ENCODE data around the gene FOXC1. TPM values are rescaled to one million over a fixed set of nuclear protein-coding genes. Genes with fewer than 3 reads are reported as not detected.

The FOXC1 gene
- polyA plus RNA-seq, result not detected

DNA sequence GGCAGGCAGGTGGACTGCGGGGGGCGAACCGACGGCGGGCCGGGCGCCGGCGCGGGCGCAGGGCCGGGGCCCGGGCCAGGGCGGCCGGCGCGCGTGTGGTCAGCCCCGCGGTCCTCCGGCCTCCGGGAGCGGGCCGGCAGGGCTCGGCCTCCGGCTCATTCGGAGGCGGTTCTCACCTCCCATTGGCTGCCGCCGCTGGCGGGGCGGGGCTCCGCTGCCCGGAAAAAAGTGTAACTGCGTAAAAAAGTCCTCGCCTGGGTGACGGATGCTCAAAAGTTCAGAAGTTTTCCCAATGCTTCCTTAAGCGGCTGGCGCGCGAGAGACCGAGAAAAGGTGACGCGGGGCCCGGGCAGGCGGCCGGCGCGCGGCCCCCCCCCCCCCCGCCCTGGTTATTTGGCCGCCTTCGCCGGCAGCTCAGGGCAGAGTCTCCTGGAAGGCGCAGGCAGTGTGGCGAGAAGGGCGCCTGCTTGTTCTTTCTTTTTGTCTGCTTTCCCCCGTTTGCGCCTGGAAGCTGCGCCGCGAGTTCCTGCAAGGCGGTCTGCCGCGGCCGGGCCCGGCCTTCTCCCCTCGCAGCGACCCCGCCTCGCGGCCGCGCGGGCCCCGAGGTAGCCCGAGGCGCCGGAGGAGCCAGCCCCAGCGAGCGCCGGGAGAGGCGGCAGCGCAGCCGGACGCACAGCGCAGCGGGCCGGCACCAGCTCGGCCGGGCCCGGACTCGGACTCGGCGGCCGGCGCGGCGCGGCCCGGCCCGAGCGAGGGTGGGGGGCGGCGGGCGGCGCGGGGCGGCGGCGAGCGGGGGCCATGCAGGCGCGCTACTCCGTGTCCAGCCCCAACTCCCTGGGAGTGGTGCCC, at the start of gene FOXC1:
TSS of gene FOXC1 (plus strand) at position 268 of the 849 bp plus-strand sequence. CDS start at position 799, 531 bp downstream.
- peaks cover 28 to 33% (median 32%) of the 10 kb centered on the region in 3 donors for H3K4me1 Mint-ChIP-seq
- H3K36me3 Mint-ChIP-seq, result no peaks in the 10 kb centered on the region
- H3K27ac Mint-ChIP-seq, result peak within 1 kb of the TSS; percentile 92 to 98 (median 93)
- peaks cover 54% of the 10 kb centered on the region for H3K27me3 Mint-ChIP-seq
- peak within 1 kb of the TSS; percentile 75 to 98 (median 92) for H3K4me3 Mint-ChIP-seq
- peaks cover 0 to 9% (median 0%) of the 10 kb centered on the region in 3 donors for H3K9me3 Mint-ChIP-seq

DNA sequence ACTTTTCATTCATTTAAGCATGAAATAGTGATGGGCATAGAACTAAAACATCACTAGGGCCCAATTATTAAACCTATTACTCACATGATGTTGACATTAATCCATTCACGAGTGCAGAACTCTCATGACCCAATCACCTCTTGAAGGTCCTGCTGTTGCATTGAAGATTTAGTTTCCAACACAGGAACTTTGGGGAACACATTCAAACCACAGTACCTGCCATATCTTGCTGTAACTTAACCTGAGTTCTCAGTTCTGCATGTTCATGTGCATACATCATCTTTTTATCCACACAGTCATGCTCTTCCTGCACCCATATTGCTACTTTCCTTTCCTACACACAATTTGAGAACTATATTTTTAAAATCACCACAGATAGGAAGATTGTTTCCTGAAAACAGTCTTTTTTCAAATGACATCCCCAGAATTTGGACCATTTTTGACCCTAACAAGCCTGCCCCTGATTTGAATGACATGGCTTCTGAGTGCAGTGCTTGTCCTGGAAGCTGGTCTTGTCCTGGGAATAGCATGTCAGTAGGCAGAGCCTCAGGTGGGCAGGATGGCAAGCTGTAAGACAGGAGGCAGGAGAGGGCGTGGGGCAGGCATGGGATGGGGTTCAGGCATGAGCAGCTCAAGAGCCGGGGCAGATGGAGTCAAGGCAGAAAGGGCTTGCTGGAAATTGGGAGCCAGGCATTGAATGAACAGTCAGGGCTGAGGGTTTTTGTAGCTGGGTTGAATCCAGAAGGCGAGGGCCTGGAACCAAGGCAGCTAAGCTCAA, 49.2 kb upstream of the FOXC1 start:
- peaks cover 21% of the 10 kb centered on the region for H3K27me3 Mint-ChIP-seq

GRCh38 chr6:1561355-1561754, 48.4 kb upstream of the FOXC1 start:
- Mint-ChIP-seq H3K4me1 (no peaks in the 10 kb centered on the region), H3K36me3 (no peaks in the 10 kb centered on the region), H3K27ac (no peak overlapping the region)

More for the DNA sequence above, 49.2 kb upstream of the FOXC1 start:
- H3K27ac Mint-ChIP-seq, result no peak overlapping the region
- H3K4me3 Mint-ChIP-seq, result no peak overlapping the region
- no peaks in the 10 kb centered on the region for H3K4me1 Mint-ChIP-seq
- no peaks in the 10 kb centered on the region for H3K9me3 Mint-ChIP-seq
- no peaks in the 10 kb centered on the region for H3K36me3 Mint-ChIP-seq

DNA sequence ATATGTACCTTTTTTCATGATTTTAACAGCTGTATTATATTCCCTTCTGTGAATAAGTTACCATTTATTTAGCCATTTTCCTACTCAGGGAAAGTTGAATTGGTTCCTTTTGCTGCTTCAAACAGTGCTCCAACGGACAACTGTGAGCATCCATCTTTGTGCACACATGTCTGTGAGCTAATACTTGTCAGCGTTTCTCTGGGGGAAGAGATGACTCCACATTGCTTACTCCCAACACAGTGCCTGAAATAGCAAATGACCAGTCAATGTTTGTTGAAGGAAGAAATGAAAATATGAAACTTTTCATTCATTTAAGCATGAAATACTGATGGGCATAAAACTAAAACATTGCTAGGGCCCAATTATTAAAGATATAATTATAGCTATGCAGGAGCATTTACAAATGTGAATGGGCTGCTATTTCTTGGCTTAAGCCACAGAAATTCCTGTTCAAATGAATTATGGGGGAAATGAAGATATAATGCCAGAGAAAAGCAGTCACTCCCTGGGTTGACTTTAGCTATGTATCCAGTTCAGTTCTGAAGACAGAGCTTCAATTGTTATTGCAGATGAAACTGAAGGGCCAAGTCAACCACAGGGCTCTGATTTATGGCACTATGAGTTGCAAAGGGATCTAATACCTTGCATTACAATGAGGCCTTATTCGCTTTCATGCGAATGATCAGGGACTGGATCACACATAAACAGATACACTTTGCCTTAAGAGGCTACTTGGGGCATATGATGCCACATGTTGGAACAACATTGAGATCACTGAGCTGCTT, 47.4 kb upstream of the FOXC1 start:
- H3K27ac Mint-ChIP-seq, result no peak overlapping the region
- no peak overlapping the region for H3K4me3 Mint-ChIP-seq
- H3K36me3 Mint-ChIP-seq, result no peaks in the 10 kb centered on the region
- H3K9me3 Mint-ChIP-seq, result no peaks in the 10 kb centered on the region
- peaks cover 12% of the 10 kb centered on the region for H3K27me3 Mint-ChIP-seq
- H3K4me1 Mint-ChIP-seq, result no peaks in the 10 kb centered on the region

More at GRCh38 chr6:1561355-1561754, 48.4 kb upstream of the FOXC1 start:
- Mint-ChIP-seq H3K9me3 (no peaks in the 10 kb centered on the region), H3K4me3 (no peak overlapping the region), H3K27me3 (peaks cover 16% of the 10 kb centered on the region)

DNA sequence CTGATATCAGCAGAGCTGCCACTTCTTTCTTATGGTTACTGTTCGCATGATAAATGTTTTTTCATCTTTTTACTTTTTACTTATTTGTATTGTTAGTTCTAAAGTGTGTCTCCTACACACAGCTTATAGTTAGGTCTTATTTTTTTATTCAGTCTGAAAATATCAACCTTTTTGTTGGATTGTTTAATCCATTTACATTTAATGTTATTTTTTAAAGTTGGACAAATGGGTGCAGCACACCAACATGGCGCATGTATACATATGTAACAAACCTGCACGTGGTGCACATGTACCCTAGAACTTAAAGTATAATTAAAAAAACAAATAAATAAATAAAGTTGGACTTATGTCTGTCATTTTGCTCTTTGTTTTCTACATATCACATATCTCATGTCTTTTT, 40.3 kb upstream of the FOXC1 start:
- H3K4me3 Mint-ChIP-seq, result no peak overlapping the region

GRCh38 chr6:1570848-1571247, 38.9 kb upstream of the FOXC1 start:
- Mint-ChIP-seq H3K36me3 (no peaks in the 10 kb centered on the region), H3K27me3 (peaks cover 11% of the 10 kb centered on the region), H3K9me3 (peaks cover 7 to 20% (median 10%) of the 10 kb centered on the region in 3 donors), H3K27ac (no peak overlapping the region), H3K4me3 (no peak overlapping the region), H3K4me1 (no peaks in the 10 kb centered on the region)

More for the DNA sequence above, 40.3 kb upstream of the FOXC1 start:
- peaks cover 7 to 20% (median 10%) of the 10 kb centered on the region in 3 donors for H3K9me3 Mint-ChIP-seq
- H3K4me1 Mint-ChIP-seq, result no peaks in the 10 kb centered on the region
- no peaks in the 10 kb centered on the region for H3K36me3 Mint-ChIP-seq
- peaks cover 4% of the 10 kb centered on the region for H3K27me3 Mint-ChIP-seq
- H3K27ac Mint-ChIP-seq, result no peak overlapping the region

DNA sequence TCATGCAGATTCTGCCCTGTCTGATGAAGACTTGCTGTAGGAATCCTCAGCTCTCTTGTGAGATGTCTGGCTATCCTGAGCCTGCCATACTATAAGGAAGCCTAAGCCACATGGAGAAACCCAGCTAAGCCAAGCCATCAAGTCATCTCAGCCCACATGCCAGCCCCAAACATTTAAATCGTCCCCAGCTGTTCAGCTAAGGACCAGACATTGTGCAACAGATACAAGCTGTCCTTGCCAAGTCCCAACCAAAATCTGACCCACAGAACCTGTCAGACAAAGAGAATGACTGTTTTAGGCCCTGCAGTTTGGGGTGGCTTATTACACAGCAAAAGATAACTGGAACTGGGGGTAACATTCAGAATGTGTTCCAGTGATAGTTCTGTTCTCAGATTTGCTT, 36.8 kb upstream of the FOXC1 start:
- H3K27ac Mint-ChIP-seq, result no peak overlapping the region
- no peak overlapping the region for H3K4me3 Mint-ChIP-seq
- H3K27me3 Mint-ChIP-seq, result peaks cover 18% of the 10 kb centered on the region
- peaks cover 7 to 20% (median 10%) of the 10 kb centered on the region in 3 donors for H3K9me3 Mint-ChIP-seq
- H3K4me1 Mint-ChIP-seq, result no peaks in the 10 kb centered on the region
- H3K36me3 Mint-ChIP-seq, result no peaks in the 10 kb centered on the region

- H3K4me3 Mint-ChIP-seq, result no peak overlapping the region
- peaks cover 7 to 20% (median 9%) of the 10 kb centered on the region in 3 donors for H3K9me3 Mint-ChIP-seq
- H3K36me3 Mint-ChIP-seq, result no peaks in the 10 kb centered on the region
- no peak overlapping the region for H3K27ac Mint-ChIP-seq
- peaks cover 0 to 11% (median 4%) of the 10 kb centered on the region in 3 donors for H3K4me1 Mint-ChIP-seq
- peaks cover 25% of the 10 kb centered on the region for H3K27me3 Mint-ChIP-seq
These were observed 35.5 kb upstream of the FOXC1 start for GRCh38 chr6:1574083-1574761.

DNA sequence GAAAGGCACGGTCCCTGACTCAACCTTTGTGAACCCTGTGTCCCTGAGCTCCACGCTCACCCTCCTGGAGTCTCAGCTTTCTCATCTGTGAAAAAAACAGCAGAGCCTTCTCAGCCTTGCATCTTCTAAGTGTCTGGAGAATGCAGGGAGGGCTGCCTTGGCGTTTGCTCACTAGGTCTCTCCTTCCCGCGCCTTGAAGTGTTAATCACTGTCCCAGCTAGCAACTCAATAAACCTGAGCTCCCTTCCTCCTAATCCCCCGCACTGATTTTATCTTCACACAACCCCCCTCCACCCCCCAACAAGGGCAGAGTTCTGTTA, 34.9 kb upstream of the FOXC1 start:
- Mint-ChIP-seq H3K4me1 (peaks cover 0 to 11% (median 4%) of the 10 kb centered on the region in 3 donors), H3K4me3 (no peak overlapping the region)

DNA sequence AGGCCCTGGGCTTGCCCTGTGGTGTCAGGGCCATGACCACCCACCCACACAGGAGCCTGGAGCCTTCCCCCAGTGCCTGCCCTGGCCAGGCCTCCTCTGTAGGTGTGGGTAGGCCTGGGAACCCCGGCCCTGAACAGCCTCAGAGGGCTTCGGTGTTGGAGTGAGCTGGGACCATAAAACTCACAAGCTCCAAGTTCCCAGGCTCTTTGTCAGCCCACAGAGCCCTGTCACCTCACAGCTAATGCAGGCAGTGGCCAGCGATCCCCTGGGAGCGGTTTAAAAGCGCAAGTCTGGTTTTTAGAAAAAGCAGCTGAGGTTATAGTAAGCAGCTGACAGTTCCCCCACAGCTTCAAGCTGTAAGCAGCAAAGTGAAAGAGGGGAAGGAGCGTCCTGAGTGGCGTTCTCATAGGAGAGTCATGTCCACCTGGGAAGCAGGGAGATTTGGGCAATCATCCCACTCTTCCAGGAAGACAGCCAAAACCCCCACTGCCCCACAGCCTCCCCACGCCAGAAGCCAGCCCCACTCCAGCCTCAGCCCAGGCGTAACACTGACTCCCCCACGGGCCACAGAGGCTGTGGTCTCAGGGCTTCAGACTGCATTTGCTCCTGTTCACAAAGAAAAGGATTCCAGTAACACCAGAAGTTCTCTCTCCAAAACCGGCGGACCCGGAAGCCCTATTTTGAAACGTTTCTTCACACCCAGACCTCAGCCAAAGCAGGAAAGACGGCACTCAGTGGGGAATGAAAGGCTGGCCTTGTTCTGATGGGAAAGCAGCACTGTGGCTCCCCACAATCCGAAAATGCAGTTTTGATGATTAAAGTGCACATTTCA, 34.3 kb upstream of the FOXC1 start:
- Mint-ChIP-seq H3K4me1 (peaks cover 0 to 11% (median 4%) of the 10 kb centered on the region in 3 donors), H3K36me3 (no peaks in the 10 kb centered on the region), H3K27ac (no peak overlapping the region), H3K9me3 (peaks cover 6 to 15% (median 9%) of the 10 kb centered on the region in 3 donors), H3K4me3 (no peak overlapping the region), H3K27me3 (peaks cover 27% of the 10 kb centered on the region)

More for the DNA sequence above, 34.9 kb upstream of the FOXC1 start:
- H3K27ac Mint-ChIP-seq, result no peak overlapping the region
- peaks cover 26% of the 10 kb centered on the region for H3K27me3 Mint-ChIP-seq
- H3K36me3 Mint-ChIP-seq, result no peaks in the 10 kb centered on the region
- peaks cover 7 to 20% (median 9%) of the 10 kb centered on the region in 3 donors for H3K9me3 Mint-ChIP-seq

GRCh38 chr6:1576166-1576565, 33.5 kb upstream of the FOXC1 start:
- Mint-ChIP-seq H3K36me3 (no peaks in the 10 kb centered on the region), H3K27me3 (peaks cover 26% of the 10 kb centered on the region), H3K4me3 (no peak overlapping the region), H3K27ac (no peak overlapping the region), H3K9me3 (peaks cover 2 to 8% (median 5%) of the 10 kb centered on the region in 3 donors), H3K4me1 (peaks cover 0 to 11% (median 4%) of the 10 kb centered on the region in 3 donors)

DNA sequence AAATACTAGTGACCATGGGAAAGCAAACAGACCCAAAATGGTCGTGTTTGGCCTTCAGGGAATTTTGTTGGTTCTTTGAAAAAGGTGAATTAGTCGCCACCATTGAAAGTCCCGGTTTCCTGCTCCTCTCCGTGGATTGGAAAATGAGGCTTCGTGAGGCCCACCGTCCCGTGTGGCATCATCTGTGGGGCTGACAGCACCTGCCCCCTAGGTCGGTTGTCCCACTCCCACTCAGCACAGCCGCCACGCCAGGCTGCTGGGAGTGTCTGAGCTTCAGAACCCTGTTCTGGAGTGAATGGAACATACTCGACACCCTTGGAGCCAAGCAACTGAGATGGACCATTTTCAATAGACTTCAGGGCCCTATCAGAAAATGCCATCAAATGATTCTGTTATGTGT, 33.0 kb upstream of the FOXC1 start:
- H3K27ac Mint-ChIP-seq, result no peak overlapping the region
- H3K36me3 Mint-ChIP-seq, result no peaks in the 10 kb centered on the region
- H3K4me1 Mint-ChIP-seq, result peaks cover 0 to 11% (median 4%) of the 10 kb centered on the region in 3 donors
- peaks cover 26% of the 10 kb centered on the region for H3K27me3 Mint-ChIP-seq
- no peak overlapping the region for H3K4me3 Mint-ChIP-seq
- peaks cover 0 to 2% (median 2%) of the 10 kb centered on the region in 3 donors for H3K9me3 Mint-ChIP-seq

DNA sequence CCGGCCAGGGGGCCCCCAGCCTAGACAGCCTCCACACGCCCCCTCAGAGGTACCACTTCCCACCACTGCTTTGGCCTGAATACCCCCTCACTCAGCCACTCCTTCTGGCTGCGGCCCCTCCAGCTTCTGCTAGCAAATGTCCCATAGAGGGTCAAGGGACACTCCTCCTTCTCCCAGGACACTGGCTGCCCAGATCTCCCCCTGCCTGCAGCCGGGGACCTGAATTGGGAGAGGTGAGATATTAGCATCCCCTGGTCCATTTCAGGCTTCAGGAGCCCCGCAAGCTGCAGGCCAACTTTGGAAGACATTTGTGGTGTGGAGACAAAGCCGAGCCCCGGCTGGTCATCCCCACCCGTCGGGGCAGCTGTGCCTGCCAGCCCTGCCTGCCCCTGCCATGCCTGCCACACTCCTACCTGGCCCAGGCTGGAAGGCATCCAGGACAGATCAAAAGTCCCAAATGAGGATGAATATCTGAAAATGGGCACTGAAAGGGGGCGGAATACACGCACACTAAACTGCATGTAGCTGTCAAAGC, 32.5 kb upstream of the FOXC1 start:
- Mint-ChIP-seq H3K36me3 (no peaks in the 10 kb centered on the region), H3K27ac (no peak overlapping the region), H3K9me3 (no peaks in the 10 kb centered on the region), H3K4me1 (peaks cover 0 to 11% (median 4%) of the 10 kb centered on the region in 3 donors), H3K27me3 (peaks cover 26% of the 10 kb centered on the region), H3K4me3 (no peak overlapping the region)
